ENCODE measurements around the gene CC2D1A.

The CC2D1A gene

DNA sequence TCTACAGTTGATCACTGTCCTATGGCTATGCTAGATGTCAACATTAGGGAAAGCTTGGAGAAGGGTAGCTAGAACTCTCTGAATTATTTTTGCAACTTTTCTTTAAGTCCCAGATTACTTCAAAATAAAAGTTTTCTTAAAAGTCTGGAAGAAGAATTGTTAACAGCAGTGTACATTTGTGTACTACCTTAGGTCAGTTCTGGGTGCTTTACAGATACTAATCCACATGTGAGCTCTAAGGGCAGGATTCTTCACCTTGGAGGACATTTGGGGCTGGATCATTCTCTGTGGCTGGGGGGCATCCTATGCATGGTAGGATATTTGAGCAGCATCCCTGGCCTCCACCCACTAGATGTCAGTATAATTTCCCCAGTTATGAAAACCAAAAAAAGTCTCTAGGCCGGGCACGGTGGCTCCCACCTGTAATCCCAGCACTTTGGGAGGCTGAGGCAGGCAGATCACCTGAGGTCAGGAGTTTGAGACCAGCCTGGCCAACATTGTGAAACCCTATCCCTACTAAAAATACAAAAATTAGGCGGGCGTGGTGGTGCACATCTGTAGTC lies 2.9 kb upstream of the CC2D1A start:
- Mint-ChIP-seq H3K4me1 (peaks cover 14% of the 10 kb centered on the region), H3K27ac (no peak overlapping the region)
- TF ChIP-seq, protein P1, sequence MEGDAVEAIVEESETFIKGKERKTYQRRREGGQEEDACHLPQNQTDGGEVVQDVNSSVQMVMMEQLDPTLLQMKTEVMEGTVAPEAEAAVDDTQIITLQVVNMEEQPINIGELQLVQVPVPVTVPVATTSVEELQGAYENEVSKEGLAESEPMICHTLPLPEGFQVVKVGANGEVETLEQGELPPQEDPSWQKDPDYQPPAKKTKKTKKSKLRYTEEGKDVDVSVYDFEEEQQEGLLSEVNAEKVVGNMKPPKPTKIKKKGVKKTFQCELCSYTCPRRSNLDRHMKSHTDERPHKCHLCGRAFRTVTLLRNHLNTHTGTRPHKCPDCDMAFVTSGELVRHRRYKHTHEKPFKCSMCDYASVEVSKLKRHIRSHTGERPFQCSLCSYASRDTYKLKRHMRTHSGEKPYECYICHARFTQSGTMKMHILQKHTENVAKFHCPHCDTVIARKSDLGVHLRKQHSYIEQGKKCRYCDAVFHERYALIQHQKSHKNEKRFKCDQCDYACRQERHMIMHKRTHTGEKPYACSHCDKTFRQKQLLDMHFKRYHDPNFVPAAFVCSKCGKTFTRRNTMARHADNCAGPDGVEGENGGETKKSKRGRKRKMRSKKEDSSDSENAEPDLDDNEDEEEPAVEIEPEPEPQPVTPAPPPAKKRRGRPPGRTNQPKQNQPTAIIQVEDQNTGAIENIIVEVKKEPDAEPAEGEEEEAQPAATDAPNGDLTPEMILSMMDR (IDR thresholded peaks at IDR 0.05; ENCODE audit: unreplicated experiment in 3 of 3) = peak in 2 of 3 experiments; percentile 25

DNA sequence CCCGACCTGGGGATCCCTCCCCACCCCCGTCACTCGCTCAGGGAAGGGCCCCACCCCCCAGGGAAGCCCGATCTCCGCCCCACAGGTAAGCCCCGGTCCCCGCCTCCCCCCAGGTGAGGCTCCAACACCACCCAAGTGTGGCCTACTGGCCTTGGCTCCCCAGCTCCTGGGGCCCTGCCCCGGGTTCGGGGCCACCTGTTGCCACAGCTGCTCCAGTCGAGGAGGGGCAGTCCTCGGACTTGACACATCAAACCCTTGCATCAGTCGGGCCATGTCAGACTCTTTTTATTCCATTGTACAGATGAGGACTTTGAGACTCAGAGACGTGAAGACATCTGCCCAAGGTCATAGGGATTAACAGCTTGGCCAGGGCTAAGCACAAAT lies 512 bp downstream of the CC2D1A start:
- H3K4me1 Mint-ChIP-seq = peaks cover 8% of the 10 kb centered on the region
- H3K4me3 Mint-ChIP-seq = peak overlapping the region; percentile 81 to 87 (median 83)
- H3K27me3 Mint-ChIP-seq (ENCODE audit: low read depth) = no peaks in the 10 kb centered on the region
- no peak overlapping the region for H3K27ac Mint-ChIP-seq
- H3K36me3 Mint-ChIP-seq (ENCODE audit: low read depth) = peaks cover 15% of the 10 kb centered on the region
- TF ChIP-seq, protein P1 (IDR thresholded peaks at IDR 0.05; ENCODE audit: unreplicated experiment in 3 of 3) = no peak
- no peaks in the 10 kb centered on the region for H3K9me3 Mint-ChIP-seq

More for the DNA sequence above, 2.9 kb upstream of the CC2D1A start:
- H3K36me3 Mint-ChIP-seq (ENCODE audit: low read depth) = no peaks in the 10 kb centered on the region
- H3K27me3 Mint-ChIP-seq (ENCODE audit: low read depth) = no peaks in the 10 kb centered on the region
- peak overlapping the region in 2 of 3 experiments; percentile 14 to 39 for H3K4me3 Mint-ChIP-seq
- H3K9me3 Mint-ChIP-seq = no peaks in the 10 kb centered on the region

DNA sequence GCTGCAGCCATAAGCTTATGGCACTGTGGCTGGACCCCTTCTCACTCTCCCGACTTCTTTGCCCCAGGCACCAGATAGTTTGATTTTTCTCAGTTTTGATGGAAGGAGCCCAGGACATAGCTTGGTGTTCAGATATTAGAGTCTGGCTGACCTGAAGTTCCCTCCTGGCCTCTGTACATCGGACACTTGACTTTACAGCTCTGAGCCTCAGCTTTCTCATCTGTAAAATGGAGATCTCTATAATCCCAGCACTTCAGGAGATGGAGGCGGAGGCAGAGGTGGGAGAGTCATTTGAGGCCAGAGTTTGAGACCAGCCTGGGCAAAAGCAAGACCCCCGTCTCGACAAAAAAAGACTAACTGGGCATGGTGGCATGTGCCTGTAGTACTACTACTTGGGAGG lies 909 bp downstream of the CC2D1A start:
- H3K36me3 Mint-ChIP-seq (ENCODE audit: low read depth) = peaks cover 16% of the 10 kb centered on the region
- no peaks in the 10 kb centered on the region for H3K9me3 Mint-ChIP-seq
- no peaks in the 10 kb centered on the region for H3K27me3 Mint-ChIP-seq (ENCODE audit: low read depth)
- H3K4me3 Mint-ChIP-seq = peak overlapping the region; percentile 81 to 87 (median 83)
- TF ChIP-seq, protein P1 (IDR thresholded peaks at IDR 0.05; ENCODE audit: unreplicated experiment in 3 of 3) = no peak
- H3K4me1 Mint-ChIP-seq = peaks cover 8% of the 10 kb centered on the region
- H3K27ac Mint-ChIP-seq = no peak overlapping the region

DNA sequence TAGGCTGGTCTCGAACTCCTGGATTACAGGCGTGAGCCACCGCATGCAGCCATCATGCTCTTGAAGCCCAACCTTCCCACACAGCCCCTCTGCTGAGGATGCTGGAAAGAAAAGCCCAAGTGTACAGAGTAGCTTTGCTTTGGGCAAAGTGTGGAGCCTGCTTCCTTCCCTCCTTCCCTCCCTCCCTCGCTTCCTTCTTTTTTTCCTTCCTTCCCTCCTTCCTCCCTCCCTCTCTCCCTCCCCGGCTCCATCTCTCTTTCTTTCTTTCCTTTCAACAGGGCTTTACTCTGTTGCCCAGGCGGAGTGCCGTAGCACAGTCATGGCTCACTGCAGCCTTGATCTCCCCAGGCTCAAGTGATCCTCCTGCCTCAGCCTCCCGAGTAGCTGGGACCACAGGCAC lies 2.7 kb downstream of the CC2D1A start:
- no peak overlapping the region for H3K27ac Mint-ChIP-seq
- peak overlapping the region in 2 of 3 experiments; percentile 25 to 36 for H3K4me3 Mint-ChIP-seq
- no peaks in the 10 kb centered on the region for H3K27me3 Mint-ChIP-seq (ENCODE audit: low read depth)
- H3K36me3 Mint-ChIP-seq (ENCODE audit: low read depth) = peaks cover 25% of the 10 kb centered on the region
- H3K9me3 Mint-ChIP-seq = no peaks in the 10 kb centered on the region
- TF ChIP-seq, protein P1 (IDR thresholded peaks at IDR 0.05; ENCODE audit: unreplicated experiment in 3 of 3) = no peak
- peaks cover 8% of the 10 kb centered on the region for H3K4me1 Mint-ChIP-seq

DNA sequence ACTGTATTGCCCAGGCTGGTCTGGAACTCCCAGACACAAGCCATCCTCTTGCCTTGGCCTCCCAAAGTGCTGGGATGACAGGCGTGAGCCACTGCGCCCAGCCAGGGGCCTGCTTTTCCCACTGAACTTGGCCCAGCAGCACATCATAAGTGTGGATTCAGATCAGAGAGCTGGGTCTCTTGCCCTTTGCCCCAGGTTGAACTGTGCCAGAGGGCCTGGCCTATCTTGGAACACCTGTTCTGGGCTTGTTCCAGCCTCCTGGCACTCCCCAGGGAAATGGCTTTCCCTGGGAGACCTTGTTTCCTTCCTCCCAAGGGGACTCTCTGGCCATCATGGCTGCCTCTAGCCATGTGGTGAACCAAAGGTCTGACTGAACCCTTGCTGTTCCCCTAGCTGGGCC lies 3.4 kb downstream of the CC2D1A start:
- H3K27me3 Mint-ChIP-seq (ENCODE audit: low read depth) = no peaks in the 10 kb centered on the region
- no peak overlapping the region for H3K27ac Mint-ChIP-seq
- H3K36me3 Mint-ChIP-seq (ENCODE audit: low read depth) = peaks cover 25% of the 10 kb centered on the region
- TF ChIP-seq, protein P1 (IDR thresholded peaks at IDR 0.05; ENCODE audit: unreplicated experiment in 3 of 3) = no peak
- H3K9me3 Mint-ChIP-seq = no peaks in the 10 kb centered on the region
- no peak overlapping the region for H3K4me3 Mint-ChIP-seq
- peaks cover 8% of the 10 kb centered on the region for H3K4me1 Mint-ChIP-seq

DNA sequence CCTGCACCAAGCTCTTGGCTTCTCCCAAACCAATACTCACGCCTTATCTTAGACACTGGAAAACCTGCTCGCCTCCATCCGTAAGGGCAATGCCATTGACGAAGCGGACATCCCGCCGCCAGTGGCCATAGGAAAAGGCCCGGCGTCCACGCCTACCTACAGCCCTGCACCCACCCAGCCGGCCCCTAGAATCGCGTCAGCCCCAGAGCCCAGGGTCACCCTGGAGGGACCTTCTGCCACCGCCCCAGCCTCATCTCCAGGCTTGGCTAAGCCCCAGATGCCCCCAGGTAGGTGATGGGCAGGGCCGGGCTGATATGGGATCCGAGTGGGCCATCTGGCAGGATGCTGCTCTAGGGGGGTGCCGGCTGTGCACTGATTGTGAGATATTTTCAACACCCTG lies 7.4 kb downstream of the CC2D1A start:
- Mint-ChIP-seq H3K9me3 (no peaks in the 10 kb centered on the region), H3K27ac (no peak overlapping the region), H3K4me3 (no peak overlapping the region), H3K4me1 (no peaks in the 10 kb centered on the region), H3K36me3 (ENCODE audit: low read depth) (peaks cover 38% of the 10 kb centered on the region), H3K27me3 (ENCODE audit: low read depth) (no peaks in the 10 kb centered on the region)
- TF ChIP-seq, protein P1 (IDR thresholded peaks at IDR 0.05; ENCODE audit: unreplicated experiment in 3 of 3) = no peak

Measured in nephron (organoid).